BE2C (cell line): Measurements from ENCODE around the gene IFI6.

Experiments
- DNase-seq: peaks from one replicate; pipeline ENCODE4 v3.0.0-alpha.2; 2020
- H3K27me3 ChIP-seq: fragments of 250-450 bp; sonication (Bioruptor Pico); 2 replicates; pipeline ENCODE4 v1.5.1; 2020; ENCODE audit warnings: mild to moderate bottlenecking
- H3K36me3 ChIP-seq: fragments of 250-450 bp; sonication (Bioruptor Pico); 2 replicates; pipeline ENCODE4 v1.5.1; 2020; ENCODE audit warnings: mild to moderate bottlenecking
- H3K4me1 ChIP-seq: fragments of 250-450 bp; sonication (Bioruptor Pico); 2 replicates; pipeline ENCODE4 v1.5.1; 2020
- H3K4me3 ChIP-seq: 2 replicates; pipeline ENCODE4 v1.5.1; 2011; ENCODE audit warnings: low read depth, low read length
- H3K9me3 ChIP-seq: fragments of 250-450 bp; sonication (Bioruptor Pico); 2 replicates; pipeline ENCODE4 v1.5.1; 2020
- CTCF ChIP-seq: IDR thresholded peaks from 2 replicates; pipeline ENCODE4 v1.5.1; 2012; ENCODE audit warnings: mild to moderate bottlenecking, low read depth, low read length

IFI6 gene

GRCh38 chr1:27661412-27662075 lies 10.4 kb downstream of the IFI6 start:
- Histone ChIP-seq H3K4me3 (no peak overlapping the region), H3K4me1 (peaks cover 3% of the 10 kb centered on the region; the same call in 1 of the 2 replicates), H3K9me3 (no peaks in the 10 kb centered on the region), H3K36me3 (no peaks in the 10 kb centered on the region), H3K27me3 (no peaks in the 10 kb centered on the region)
- no peak for DNase-seq
- no peak for TF ChIP-seq CTCF

GRCh38 chr1:27660300-27660835 lies 11.6 kb downstream of the IFI6 start:
- no peak for TF ChIP-seq CTCF
- H3K27me3 ChIP-seq, result no peaks in the 10 kb centered on the region
- H3K4me3 ChIP-seq, result peak overlapping the region; percentile 34
- H3K9me3 ChIP-seq, result no peaks in the 10 kb centered on the region
- no peaks in the 10 kb centered on the region for H3K36me3 ChIP-seq
- H3K4me1 ChIP-seq, result peaks cover 5% of the 10 kb centered on the region
- no peak for DNase-seq

GRCh38 chr1:27659497-27660299 lies 12.3 kb downstream of the IFI6 start:
- peak; percentile 86 for DNase-seq
- peaks cover 9% of the 10 kb centered on the region for H3K4me1 ChIP-seq
- H3K36me3 ChIP-seq, result no peaks in the 10 kb centered on the region
- no peaks in the 10 kb centered on the region for H3K9me3 ChIP-seq
- TF ChIP-seq CTCF, result no peak
- no peaks in the 10 kb centered on the region for H3K27me3 ChIP-seq
- H3K4me3 ChIP-seq, result peak overlapping the region; percentile 34

GRCh38 chr1:27658951-27659496 lies 13.0 kb downstream of the IFI6 start:
- Histone ChIP-seq H3K4me1 (peaks cover 9% of the 10 kb centered on the region), H3K27me3 (no peaks in the 10 kb centered on the region), H3K9me3 (no peaks in the 10 kb centered on the region), H3K36me3 (no peaks in the 10 kb centered on the region), H3K4me3 (no peak overlapping the region)
- TF ChIP-seq CTCF, result no peak
- DNase-seq, result peak; percentile 20

- H3K36me3 ChIP-seq, result no peaks in the 10 kb centered on the region
- no peak for TF ChIP-seq CTCF
- DNase-seq, result no peak
- no peaks in the 10 kb centered on the region for H3K9me3 ChIP-seq
- peaks cover 6% of the 10 kb centered on the region for H3K4me1 ChIP-seq
- no peaks in the 10 kb centered on the region for H3K27me3 ChIP-seq
- no peak overlapping the region for H3K4me3 ChIP-seq
Measured at GRCh38 chr1:27656157-27656893, 15.7 kb downstream of the IFI6 start.
